Body of pancreas (tissue), 4 donors: ENCODE results near the gene RMDN3.

ENCODE experiments used
- POLR2A ChIP-seq, 3 donors: fragments of 450-650 bp; IDR thresholded peaks; one replicate each; pipeline ENCODE4 v1.6.1; 2016; ENCODE audit warnings: antibody characterized with exemption in 3 of 3, mild to moderate bottlenecking in 2 of 3
- TF ChIP-seq, protein P1 (sequence below), 7 experiments: fragments of 450-650 bp in 4 of 7; fragments of 200-600 bp in 3 of 7; sonication (generic) in 3 of 7; IDR thresholded peaks; one replicate each; pipeline ENCODE4 v1.5.1; 2016 to 2019; ENCODE audit warnings: antibody characterized with exemption in 7 of 7

DNA sequence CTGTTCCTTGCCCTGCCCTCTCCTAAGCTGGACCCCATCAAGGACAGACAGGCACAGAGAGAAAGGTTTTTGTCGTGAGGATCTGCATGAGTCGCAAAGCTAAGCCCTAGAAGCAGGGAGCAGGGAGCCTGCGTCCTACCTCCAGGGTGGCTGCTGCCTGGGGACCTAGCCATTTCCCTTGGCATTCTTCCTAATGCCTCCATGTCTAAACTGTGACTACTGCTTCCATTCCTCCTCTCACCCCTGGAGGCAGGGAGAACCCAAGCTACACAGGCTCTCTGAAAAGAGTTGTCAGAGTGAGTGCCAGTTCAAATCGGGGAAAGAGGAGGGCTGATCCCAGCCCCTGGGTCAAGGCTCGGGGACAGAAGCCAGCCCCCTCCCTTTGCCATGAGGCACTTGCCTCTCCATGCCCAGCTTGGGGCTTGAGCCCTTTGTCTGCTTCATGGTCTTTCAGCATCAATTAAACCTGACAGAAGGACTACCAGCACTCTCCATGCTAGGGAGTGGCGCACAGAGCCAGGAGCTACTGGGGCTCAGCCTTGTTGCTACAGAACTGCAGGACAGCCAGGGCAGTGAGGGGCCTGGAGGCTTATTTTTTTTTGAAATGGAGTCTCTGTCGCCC is 11.3 kb upstream of the RMDN3 start:
- TF ChIP-seq POLR2A (IDR thresholded peaks at IDR 0.05), result no peak
- TF ChIP-seq, protein P1, sequence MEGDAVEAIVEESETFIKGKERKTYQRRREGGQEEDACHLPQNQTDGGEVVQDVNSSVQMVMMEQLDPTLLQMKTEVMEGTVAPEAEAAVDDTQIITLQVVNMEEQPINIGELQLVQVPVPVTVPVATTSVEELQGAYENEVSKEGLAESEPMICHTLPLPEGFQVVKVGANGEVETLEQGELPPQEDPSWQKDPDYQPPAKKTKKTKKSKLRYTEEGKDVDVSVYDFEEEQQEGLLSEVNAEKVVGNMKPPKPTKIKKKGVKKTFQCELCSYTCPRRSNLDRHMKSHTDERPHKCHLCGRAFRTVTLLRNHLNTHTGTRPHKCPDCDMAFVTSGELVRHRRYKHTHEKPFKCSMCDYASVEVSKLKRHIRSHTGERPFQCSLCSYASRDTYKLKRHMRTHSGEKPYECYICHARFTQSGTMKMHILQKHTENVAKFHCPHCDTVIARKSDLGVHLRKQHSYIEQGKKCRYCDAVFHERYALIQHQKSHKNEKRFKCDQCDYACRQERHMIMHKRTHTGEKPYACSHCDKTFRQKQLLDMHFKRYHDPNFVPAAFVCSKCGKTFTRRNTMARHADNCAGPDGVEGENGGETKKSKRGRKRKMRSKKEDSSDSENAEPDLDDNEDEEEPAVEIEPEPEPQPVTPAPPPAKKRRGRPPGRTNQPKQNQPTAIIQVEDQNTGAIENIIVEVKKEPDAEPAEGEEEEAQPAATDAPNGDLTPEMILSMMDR (IDR thresholded peaks at IDR 0.05), result no peak
